AG09319 (cell line): ENCODE data around the gene ETHE1.
"Not testable (repeated sequence)": the region's sequence is repeated elsewhere in the genome, so short reads cannot be mapped to it uniquely, and the experiment has no call there.

ENCODE experiments used
- DNase-seq: peaks from one replicate; pipeline ENCODE4 v3.0.0-alpha.2; 2010; ENCODE audit warnings: low read depth; ENCODE audit errors: extremely low read depth
- TF ChIP-seq, protein P1 (sequence below): IDR thresholded peaks from 2 replicates; pipeline ENCODE4 v1.5.1; 2011; ENCODE audit warnings: low read depth, mild to moderate bottlenecking, inconsistent platforms, low read length, moderate library complexity

The ETHE1 gene

DNA sequence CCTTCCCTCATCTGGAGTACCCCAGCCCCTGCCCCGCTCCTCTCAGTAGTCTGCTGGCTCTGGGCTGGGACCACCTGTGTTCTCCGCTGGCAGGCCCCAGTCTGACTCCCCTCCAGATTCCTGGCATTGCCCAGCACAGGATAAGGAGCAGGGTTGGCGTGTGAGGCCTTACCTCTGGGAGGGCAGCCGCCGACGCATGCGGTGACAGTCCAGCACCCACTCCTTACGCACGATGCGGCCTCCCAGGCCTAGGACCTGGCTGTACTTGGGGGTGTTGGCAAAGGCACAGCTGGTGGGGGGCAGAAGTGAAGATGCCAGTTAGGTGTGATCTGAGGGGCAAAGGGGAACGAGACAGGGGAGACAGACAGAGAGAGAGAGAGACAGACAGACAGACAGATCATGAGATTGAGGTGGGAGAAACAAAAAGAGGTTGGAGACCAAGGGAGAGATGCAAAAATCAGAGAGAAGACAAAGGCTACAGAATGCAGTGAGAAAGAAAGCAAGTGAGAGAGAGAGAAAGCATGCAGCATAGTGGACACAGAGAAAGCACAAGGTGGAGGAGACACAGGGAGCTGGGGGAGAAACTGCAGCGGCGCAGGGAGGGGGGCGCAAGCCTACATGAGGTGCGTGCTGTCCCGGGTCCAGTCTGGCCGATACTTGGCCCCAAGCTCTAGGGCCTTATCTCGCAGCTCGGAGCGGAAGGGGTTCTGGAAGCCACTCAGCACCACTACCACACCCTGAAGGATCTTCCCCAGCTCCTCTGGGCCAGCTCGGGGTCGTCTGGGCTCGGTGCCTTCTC is 24.6 kb upstream of the ETHE1 start:
- TF ChIP-seq, protein P1, sequence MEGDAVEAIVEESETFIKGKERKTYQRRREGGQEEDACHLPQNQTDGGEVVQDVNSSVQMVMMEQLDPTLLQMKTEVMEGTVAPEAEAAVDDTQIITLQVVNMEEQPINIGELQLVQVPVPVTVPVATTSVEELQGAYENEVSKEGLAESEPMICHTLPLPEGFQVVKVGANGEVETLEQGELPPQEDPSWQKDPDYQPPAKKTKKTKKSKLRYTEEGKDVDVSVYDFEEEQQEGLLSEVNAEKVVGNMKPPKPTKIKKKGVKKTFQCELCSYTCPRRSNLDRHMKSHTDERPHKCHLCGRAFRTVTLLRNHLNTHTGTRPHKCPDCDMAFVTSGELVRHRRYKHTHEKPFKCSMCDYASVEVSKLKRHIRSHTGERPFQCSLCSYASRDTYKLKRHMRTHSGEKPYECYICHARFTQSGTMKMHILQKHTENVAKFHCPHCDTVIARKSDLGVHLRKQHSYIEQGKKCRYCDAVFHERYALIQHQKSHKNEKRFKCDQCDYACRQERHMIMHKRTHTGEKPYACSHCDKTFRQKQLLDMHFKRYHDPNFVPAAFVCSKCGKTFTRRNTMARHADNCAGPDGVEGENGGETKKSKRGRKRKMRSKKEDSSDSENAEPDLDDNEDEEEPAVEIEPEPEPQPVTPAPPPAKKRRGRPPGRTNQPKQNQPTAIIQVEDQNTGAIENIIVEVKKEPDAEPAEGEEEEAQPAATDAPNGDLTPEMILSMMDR, result no peak
- no peak for DNase-seq

DNA sequence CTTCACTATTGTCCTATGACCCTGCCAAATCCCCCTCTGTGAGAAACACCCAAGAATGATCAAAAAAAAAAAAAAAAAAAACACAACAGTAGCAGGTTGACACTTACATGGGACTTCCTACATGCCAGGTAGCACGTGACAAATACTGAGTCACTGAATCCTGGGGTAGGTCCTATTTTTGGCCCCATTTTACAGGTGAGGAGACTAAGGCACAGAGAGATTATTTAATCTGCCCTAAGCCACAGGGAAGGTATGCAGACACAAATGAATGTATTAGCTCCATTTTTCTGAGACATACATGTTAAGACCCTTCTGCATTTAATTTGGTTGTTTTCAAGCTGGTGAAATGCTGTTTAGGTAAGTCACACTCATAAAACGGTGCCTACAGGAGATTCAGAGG is 21.7 kb upstream of the ETHE1 start:
- TF ChIP-seq, protein P1, result no peak
- DNase-seq, result no peak

GRCh38 chr19:43547926-43548325 is 20.9 kb upstream of the ETHE1 start:
- not testable (repeated sequence) for DNase-seq

GRCh38 chr19:43546581-43546980 is 19.6 kb upstream of the ETHE1 start:
- TF ChIP-seq, protein P1, result no peak
- no peak for DNase-seq

- TF ChIP-seq, protein P1, result no peak
Observed at GRCh38 chr19:43545981-43546380, 19.0 kb upstream of the ETHE1 start.

DNA sequence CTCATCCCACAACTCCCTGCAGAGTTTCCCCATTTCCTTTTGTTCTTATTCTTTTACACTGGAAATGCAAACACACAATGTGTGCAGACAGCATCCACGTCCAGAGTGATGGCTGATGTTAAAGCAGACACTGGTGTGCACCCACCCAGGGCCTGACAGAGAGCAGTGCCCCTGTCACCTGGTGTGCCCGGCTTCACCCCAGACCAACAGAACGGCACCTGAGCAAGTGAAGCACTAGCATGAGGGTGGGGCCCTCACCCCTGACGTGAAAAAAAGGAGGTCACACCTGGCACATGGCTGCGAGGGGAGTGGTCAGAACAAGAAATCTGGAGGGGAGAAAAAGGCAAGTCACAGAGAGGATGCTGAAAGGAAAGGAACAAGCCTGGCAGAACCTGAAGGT is 18.3 kb upstream of the ETHE1 start:
- no peak for DNase-seq
- TF ChIP-seq, protein P1, result no peak

More at GRCh38 chr19:43545981-43546380, 19.0 kb upstream of the ETHE1 start:
- DNase-seq, result no peak

DNA sequence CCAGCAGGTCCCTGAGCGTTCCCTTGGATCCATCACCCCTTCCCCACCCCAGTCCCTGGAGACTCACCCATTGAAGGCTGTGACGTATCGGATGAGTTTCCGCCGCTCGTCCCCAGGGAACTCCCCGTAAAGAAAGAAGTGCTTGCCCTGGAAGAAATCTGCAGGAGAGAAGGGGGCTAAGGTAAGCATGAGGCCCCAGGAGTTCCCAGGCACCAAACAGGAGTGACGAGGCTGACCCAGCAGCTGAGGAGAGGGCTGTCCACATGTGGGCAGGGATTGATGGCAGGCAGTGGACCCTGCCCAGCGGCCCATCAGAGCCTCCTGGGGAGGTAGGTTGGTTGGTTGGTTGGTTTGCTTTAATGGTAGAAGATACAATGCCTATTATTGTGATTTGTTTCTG is 17.1 kb upstream of the ETHE1 start:
- TF ChIP-seq, protein P1, result no peak
- no peak for DNase-seq
